GM18907 (cell line): ENCODE data around the gene FAM216B.
A peak's percentile ranks its signal among the peaks of the same experiment; 100 is the strongest.
"Not testable (repeated sequence)": the region's sequence is repeated elsewhere in the genome, so short reads cannot be mapped to it uniquely, and the experiment has no call there.

ENCODE experiments used
- ATAC-seq: cut with Tn5 transposase; IDR thresholded peaks from one replicate; pipeline ENCODE4 v1.9.1; 2021; ENCODE audit warnings: mild to moderate bottlenecking, moderate library complexity; ENCODE audit not compliant: unreplicated experiment

FAM216B gene

DNA sequence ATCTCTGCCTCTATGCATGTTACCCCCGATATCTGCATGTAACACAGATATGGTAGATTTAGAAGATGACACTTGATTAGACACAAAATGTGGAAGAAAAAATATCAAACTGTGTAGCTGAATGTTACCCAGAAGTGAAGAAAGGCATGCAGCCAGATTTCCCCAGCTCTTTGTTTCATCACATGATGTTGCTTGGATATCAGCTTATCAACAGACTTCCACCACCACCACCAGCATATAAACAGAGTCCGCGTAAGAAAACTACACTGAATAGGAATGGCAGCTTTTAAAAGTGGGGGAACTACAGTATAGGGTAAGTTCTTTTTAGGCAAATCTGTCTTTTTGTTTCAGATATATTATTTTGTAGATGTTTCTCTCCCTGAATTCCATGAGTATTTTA is at the start of gene FAM216B:
Gene FAM216B (plus strand): TSS at position 233 of the 400 bp plus-strand sequence. CDS start 2,484 bp downstream, outside the sequence.
- ATAC-seq: no peak

GRCh38 chr13:42732073-42732472 is 49.3 kb upstream of the FAM216B start:
- ATAC-seq: no peak

DNA sequence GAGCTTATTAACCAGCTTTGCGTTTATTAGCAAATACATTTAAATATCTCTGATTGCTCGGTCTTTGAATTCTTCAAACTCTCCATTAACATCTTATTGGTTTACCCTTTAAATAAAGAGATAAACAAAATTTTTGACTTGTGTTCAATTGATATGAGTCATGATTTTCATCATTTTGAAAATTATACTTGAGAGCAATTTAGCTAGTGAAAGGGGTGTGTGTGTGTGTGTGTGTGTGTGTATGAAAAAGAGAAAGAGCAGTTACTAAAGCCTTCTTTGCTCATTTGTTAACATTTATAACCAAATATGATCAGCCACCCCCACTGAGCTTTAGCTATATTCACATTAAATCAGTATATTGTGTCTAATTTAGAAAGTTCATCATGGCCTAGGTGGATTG is 48.3 kb upstream of the FAM216B start:
- no peak for ATAC-seq

GRCh38 chr13:42735010-42735409 is 46.4 kb upstream of the FAM216B start:
- no peak for ATAC-seq

- no peak for ATAC-seq
These were observed 40.6 kb upstream of the FAM216B start for GRCh38 chr13:42740753-42741152.

DNA sequence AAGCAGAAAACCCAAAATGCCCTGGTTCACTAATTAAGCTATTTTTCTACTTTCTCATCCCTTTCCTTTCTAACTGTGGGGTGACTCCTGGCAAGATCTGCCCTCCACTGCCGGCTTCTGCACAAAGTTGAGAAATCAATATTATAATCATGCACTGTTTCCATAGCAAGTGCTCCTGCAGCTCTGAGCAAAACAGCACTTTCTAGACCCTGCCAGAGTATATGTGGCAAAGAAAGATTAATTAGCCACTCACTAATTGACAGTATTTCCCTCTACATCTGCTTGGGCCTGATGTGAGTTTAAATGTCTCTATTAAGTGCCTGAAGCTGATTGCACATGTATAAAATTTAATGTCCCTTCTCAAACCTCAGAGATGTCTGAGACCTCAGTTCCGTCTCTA is 39.5 kb upstream of the FAM216B start:
- ATAC-seq: no peak

DNA sequence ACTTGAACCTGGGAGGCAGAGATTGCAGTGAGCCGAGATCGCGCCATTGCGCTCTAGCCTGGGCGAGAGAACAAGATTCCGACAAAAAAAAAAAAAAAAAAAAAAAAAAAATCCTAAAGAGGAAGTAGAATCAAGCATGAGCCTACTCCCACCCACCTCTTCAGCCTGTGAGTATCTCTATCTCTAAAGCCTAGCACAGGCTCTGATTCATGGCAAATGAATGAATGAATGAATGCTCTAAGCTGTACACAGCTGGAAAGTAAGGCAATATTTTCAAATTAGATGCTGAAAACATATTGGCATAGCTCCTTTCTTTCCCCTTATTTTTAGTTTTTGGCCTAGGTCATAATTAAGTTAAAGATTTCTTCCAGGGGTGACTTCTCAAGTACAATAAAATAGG is 35.7 kb upstream of the FAM216B start:
- no peak for ATAC-seq

GRCh38 chr13:42746866-42747265 is 34.5 kb upstream of the FAM216B start:
- ATAC-seq: no peak

GRCh38 chr13:42747399-42747873 is 33.9 kb upstream of the FAM216B start:
- no peak for ATAC-seq

GRCh38 chr13:42750794-42751193 is 30.6 kb upstream of the FAM216B start:
- no peak for ATAC-seq

DNA sequence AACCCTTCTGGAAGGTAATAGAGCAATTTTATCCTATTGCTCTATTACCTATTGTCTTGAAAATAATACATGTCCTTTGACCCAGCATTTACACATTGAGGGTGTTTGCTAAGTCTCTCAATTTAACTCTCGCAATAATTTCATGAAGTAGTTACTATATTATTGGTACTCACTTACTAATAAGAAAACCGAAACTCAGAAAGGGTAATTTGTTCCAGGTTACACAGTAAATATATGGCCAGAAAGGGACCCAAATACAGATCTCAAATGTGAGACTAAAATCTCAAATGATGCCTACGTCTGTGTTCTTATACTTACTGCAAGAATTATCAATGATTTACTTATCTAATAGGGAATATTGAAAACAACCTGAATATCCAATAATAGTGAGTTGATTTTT is 29.7 kb upstream of the FAM216B start:
- ATAC-seq: peak; percentile 86

- no peak for ATAC-seq
These were observed 28.7 kb upstream of the FAM216B start for GRCh38 chr13:42752731-42753130.

GRCh38 chr13:42753697-42754096 is 27.7 kb upstream of the FAM216B start:
- no peak for ATAC-seq

DNA sequence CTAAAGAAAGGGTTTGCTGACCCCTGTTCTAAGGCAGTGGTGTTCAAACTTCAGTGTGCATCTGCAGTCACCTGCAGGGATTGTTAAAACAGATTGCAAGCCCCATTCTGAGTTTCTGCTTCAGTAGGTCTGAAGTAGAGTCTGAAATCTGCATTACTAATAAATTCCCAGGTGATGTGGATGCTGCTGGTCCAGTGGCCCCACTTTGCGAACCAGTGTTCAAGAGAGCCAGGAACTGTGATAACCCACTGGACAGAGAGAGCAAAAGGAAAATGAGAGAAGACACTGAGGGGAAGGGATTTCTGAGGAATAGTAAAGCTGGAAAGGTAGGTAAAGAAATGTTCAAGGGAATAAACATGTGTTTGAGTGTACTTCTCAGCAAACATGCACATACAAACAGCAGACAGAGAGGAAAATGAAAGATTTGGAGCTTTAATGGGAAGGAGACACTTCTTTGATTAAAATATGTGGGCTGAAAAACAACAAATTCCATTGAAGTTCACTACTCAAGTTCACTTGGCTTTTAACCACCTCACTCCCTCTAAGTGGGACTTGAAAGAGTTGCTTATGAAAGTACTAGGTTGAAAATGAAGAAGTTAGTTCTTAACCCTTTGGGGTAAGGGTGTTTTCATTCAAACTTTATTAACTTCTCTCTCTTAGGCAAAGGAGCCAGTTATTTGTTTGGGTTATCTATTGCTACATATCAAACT is 26.4 kb upstream of the FAM216B start:
- ATAC-seq: no peak

DNA sequence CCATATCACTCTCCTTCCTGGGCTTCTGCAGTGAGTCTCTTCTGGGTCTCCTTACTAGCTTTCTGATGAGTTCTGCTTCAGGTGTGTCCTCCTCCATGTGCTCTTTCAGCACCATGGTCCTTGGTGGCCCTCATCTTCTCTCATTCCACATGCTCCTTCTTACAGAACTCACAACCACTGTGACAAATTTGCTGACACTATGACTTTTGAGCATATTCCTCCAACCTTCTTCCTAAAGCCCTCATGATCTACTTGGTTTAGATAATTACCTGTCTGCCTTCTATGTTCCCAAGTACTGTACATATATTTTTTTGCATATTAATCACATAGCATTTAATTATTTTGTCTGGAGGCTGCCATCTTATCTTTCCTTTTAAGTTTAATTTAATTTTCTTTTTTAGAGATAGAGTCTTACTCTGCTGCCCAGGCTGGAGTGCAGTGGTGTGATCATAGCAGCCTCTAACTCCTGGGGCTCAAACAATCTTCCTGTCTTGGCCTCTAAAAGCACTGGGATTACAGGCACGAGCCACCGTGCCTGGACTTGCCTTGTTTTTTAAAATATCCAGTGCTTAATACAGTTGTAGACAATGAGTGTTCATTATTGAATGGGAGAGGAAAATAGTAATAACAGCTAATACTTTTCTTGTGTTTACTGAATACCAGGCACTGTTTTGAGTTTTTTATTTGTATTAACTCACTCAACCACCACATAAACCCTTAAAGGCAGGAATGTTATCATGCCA is 23.5 kb upstream of the FAM216B start:
- ATAC-seq: no peak

- no peak for ATAC-seq
These were observed 22.9 kb upstream of the FAM216B start for GRCh38 chr13:42758515-42758914.

DNA sequence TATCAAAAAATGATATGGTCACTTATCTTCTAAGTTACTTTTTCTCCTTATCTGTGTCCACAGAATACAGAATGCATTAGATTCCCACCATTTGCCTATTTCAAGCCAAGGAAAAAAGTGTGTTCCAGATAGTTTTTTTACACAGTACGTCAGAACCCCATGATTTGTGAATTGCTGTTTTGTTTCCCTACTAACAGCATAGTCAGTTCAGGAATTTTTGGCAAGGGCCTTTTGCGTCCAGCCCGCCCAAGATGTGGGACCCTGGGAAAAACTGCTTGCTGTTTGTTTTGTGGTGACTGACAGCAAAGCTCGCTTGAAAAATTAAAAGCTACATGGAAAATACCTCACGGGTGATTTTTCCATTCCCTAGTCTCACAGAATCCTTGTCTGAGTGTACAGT is 20.4 kb upstream of the FAM216B start:
- ATAC-seq: no peak

DNA sequence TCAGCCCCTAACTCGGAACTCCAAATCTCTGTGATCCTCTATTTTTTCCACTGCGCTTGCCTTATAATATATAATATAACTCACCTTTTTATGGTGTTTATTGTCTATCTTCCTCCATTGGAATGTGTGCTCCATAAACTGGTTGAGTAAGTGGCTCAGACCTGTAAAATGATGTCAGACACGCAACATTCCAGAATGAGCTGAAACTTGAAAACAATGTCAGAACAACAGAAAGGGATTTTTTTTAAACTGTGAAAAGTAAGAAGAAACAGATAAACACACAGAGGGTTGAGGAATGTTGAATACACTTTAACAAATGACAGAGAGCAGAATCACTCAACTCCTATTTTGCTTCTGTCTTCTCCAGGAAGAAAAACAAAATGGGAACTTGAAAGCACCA is 19.1 kb upstream of the FAM216B start:
- ATAC-seq: no peak

DNA sequence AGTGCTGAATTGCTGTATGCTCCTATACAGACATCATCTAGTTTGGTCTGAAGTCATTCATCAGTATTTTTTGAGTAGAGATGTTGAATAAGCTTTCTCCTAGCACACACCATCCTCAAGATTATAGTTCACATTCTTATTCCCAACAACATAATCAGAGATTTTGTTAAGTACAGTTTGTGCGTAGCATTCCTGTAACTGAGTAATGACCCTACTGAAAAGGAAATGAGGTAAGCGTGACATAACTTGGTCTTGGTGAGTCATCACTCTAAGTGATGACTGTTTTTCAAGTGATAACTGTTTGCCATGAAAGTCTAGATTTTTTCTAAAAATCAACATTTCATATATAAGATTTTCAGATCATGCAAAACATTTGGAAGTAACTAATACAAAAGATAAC is 18.5 kb upstream of the FAM216B start:
- no peak for ATAC-seq

- no peak for ATAC-seq
These were observed 15.4 kb upstream of the FAM216B start for GRCh38 chr13:42766016-42766415.

DNA sequence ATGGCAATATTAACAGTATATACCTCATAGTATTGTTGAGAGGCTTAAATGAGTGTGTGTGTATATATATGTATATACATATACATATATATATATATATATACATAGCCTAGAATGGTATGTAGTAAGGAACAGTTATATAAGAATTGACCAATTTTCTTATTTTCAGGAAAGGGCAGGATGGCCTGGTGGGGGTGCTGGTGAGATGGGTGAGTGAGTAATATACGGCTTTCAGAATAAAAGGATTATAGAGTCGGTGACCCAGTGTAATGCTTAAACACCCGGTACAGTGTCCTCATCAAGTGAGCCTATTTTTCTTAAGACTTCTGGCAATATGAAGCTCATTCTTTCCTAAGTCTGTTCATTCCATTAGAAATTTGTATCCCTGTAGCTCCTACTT is 11.7 kb upstream of the FAM216B start:
- no peak for ATAC-seq

DNA sequence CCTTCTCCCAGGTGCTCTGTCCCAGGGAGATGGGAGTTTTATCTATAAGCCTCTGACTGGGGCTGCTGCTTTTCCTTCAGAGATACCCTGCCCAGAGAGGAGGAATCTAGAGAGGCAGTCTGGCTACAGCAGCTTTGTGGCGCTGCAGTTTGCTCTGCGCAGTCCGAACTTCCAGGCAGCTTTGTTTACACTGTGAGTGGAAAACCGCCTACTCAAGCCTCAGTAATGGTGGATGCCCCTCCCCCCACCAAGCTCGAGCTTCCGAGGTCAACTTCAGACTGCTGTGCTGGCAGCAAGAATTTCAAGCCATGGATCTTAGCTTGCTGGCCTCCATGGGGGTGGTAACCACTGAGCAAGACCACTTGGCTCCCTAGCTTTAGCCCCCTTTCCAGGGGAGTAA is 4.8 kb upstream of the FAM216B start:
- not testable (repeated sequence) for ATAC-seq
